ENCODE results near the gene FAM3B. TPM values are rescaled to one million over a fixed set of nuclear protein-coding genes. Genes with fewer than 3 reads are reported as not detected.

FAM3B gene
- total and polyA plus RNA-seq, 2 of the 4 experiments (the other 2 are of a cell fraction), result not detected

DNA sequence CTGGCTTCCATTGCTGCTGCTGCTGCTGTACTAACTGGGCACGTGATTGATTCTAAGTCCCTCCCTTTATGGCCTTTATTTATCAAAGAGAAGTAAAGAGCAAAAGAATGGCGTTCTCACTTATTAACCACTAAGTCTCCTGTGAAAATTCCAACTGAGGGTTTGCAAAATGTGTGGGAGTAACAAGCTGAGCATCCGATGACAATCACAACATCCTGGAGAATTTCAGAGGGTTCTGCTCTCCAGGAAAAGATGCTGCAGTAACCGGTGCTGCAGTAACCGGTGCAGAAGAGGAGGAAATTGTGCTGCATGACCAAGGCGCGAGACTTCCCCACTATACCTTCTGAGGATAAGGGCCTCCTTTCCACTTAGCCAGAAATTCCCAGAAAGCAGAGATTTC is 32.5 kb downstream of the FAM3B start:
- H2AFZ ChIP-seq (replicated peaks; ENCODE audit: low read length, poor library complexity), result no peak overlapping the region
- H4K8ac ChIP-seq (ENCODE audit: low read depth in 2 of 2, low read length in 2 of 2), result no peak overlapping the region
- ChIA-PET CTCF (no interaction called here), POLR2A (ENCODE audit: unreplicated experiment) (no interaction called here)
- H2BK5ac ChIP-seq (ENCODE audit: low read depth, low read length, poor library complexity, severe bottlenecking), result no peak overlapping the region
- no peak overlapping the region for H3K4me3 ChIP-seq (ENCODE audit: insufficient read depth, low read depth, low read length)
- TF ChIP-seq, protein P1, sequence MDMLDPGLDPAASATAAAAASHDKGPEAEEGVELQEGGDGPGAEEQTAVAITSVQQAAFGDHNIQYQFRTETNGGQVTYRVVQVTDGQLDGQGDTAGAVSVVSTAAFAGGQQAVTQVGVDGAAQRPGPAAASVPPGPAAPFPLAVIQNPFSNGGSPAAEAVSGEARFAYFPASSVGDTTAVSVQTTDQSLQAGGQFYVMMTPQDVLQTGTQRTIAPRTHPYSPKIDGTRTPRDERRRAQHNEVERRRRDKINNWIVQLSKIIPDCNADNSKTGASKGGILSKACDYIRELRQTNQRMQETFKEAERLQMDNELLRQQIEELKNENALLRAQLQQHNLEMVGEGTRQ (IDR thresholded peaks at IDR 0.05; ENCODE audit: low read depth, low read length), result no peak
- no peak for TF ChIP-seq MXI1 (IDR thresholded peaks at IDR 0.05; ENCODE audit: borderline replicate concordance, low read depth, low read length)
- TF ChIP-seq, protein P2, sequence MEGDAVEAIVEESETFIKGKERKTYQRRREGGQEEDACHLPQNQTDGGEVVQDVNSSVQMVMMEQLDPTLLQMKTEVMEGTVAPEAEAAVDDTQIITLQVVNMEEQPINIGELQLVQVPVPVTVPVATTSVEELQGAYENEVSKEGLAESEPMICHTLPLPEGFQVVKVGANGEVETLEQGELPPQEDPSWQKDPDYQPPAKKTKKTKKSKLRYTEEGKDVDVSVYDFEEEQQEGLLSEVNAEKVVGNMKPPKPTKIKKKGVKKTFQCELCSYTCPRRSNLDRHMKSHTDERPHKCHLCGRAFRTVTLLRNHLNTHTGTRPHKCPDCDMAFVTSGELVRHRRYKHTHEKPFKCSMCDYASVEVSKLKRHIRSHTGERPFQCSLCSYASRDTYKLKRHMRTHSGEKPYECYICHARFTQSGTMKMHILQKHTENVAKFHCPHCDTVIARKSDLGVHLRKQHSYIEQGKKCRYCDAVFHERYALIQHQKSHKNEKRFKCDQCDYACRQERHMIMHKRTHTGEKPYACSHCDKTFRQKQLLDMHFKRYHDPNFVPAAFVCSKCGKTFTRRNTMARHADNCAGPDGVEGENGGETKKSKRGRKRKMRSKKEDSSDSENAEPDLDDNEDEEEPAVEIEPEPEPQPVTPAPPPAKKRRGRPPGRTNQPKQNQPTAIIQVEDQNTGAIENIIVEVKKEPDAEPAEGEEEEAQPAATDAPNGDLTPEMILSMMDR (conservative IDR thresholded peaks at IDR 0.05; ENCODE audit: low read depth, low read length), result no peak
- no peak for TF ChIP-seq MAFK (IDR thresholded peaks at IDR 0.05; ENCODE audit: low read depth, low read length)
- no peak for TF ChIP-seq BHLHE40 (IDR thresholded peaks at IDR 0.05; ENCODE audit: low read depth, low read length)
- TF ChIP-seq MAZ (IDR thresholded peaks at IDR 0.05; ENCODE audit: borderline replicate concordance, low read depth, low read length), result no peak
- no peak for TF ChIP-seq RAD21 (IDR thresholded peaks at IDR 0.05; ENCODE audit: low read length)
- TF ChIP-seq CEBPB (IDR thresholded peaks at IDR 0.05; ENCODE audit: low read depth, low read length), result no peak
- TF ChIP-seq CHD1 (IDR thresholded peaks at IDR 0.05; ENCODE audit: low read depth, low read length), result no peak
- TF ChIP-seq RFX5 (IDR thresholded peaks at IDR 0.05; ENCODE audit: low read depth, low read length), result no peak
- no peak for TF ChIP-seq POLR2A (IDR thresholded peaks at IDR 0.05; ENCODE audit: low read depth, low read length)
- no peak for TF ChIP-seq RCOR1 (IDR thresholded peaks at IDR 0.05; ENCODE audit: insufficient replicate concordance, low read length)
- TF ChIP-seq, protein P3, sequence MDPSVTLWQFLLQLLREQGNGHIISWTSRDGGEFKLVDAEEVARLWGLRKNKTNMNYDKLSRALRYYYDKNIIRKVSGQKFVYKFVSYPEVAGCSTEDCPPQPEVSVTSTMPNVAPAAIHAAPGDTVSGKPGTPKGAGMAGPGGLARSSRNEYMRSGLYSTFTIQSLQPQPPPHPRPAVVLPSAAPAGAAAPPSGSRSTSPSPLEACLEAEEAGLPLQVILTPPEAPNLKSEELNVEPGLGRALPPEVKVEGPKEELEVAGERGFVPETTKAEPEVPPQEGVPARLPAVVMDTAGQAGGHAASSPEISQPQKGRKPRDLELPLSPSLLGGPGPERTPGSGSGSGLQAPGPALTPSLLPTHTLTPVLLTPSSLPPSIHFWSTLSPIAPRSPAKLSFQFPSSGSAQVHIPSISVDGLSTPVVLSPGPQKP (IDR thresholded peaks at IDR 0.05; ENCODE audit: borderline replicate concordance, low read depth, low read length), result no peak
- TF ChIP-seq SMC3 (IDR thresholded peaks at IDR 0.05; ENCODE audit: low read depth, low read length), result no peak
- no peak for TF ChIP-seq NFE2L2 (IDR thresholded peaks at IDR 0.05; ENCODE audit: low read depth, low read length)
- TF ChIP-seq FOS (IDR thresholded peaks at IDR 0.05; ENCODE audit: low read depth, low read length), result no peak
- dilution Hi-C loops (cut with HindIII; ENCODE audit: low sequenced_read_pairs, unreplicated experiment), result no loop called here
- H2AK9ac ChIP-seq (replicated peaks; ENCODE audit: low read depth, low read length, poor library complexity), result no peak overlapping the region
- in situ Hi-C loops (cut with MboI; ENCODE audit: low sequenced_read_pairs), result no loop called here
- no peaks in the 10 kb centered on the region for H3K4me1 ChIP-seq (ENCODE audit: control insufficient read depth, insufficient read depth, low read length)
- H3K36me3 ChIP-seq (ENCODE audit: control insufficient read depth, insufficient read depth, low read length), result no peaks in the 10 kb centered on the region
- H3K4me2 ChIP-seq (ENCODE audit: low read depth, low read length), result no peak overlapping the region
- H3K9ac ChIP-seq (ENCODE audit: low read depth, low read length), result no peak overlapping the region
- no peak overlapping the region for H2AK5ac ChIP-seq (ENCODE audit: low read depth, low read length)
- H3K27me3 ChIP-seq (ENCODE audit: control insufficient read depth, insufficient read depth, low read length), result peaks cover 17% of the 10 kb centered on the region
- no peak overlapping the region for H3K27ac ChIP-seq (ENCODE audit: insufficient read depth, low read length)
- no peaks in the 10 kb centered on the region for H3K79me1 ChIP-seq (ENCODE audit: low read depth in 1 of 2, low read length in 2 of 2)
- no peak overlapping the region for H3K23ac ChIP-seq (ENCODE audit: low read depth, low read length)
- no peak overlapping the region for H2BK20ac ChIP-seq (ENCODE audit: low read depth, low read length)
- H2BK120ac ChIP-seq (ENCODE audit: low read depth, low read length), result no peak overlapping the region
- no peak for DNase-seq
- WGBS, 2 experiments (ENCODE audit: extremely low coverage in 2 of 2, insufficient read length in 1 of 2), result 60% methylated on average over 1 of the region's 7 CpGs; no CpG with 5 or more reads in 1 of the 2 experiments
- H2BK15ac ChIP-seq (ENCODE audit: low read depth, low read length), result no peak overlapping the region
- H3K18ac ChIP-seq (ENCODE audit: low read depth, low read length), result no peak overlapping the region
- H3K4ac ChIP-seq (ENCODE audit: low read depth, low read length), result no peak overlapping the region
- no peaks in the 10 kb centered on the region for H4K20me1 ChIP-seq (ENCODE audit: insufficient read depth, low read length)
- no peaks in the 10 kb centered on the region for H3K9me1 ChIP-seq (ENCODE audit: insufficient read depth, low read length)
- no peak overlapping the region for H4K91ac ChIP-seq (ENCODE audit: insufficient read depth, low read depth, low read length)
- H4K5ac ChIP-seq (ENCODE audit: low read depth, low read length), result no peak overlapping the region
- no peak overlapping the region for H3K56ac ChIP-seq (ENCODE audit: extremely low read depth, insufficient read depth, low read length)
- no peaks in the 10 kb centered on the region for H3K9me3 ChIP-seq (ENCODE audit: control insufficient read depth, insufficient read depth, low read length)
- intact Hi-C loops (cut with micrococcal nuclease), result no loop called here
- H3K14ac ChIP-seq (replicated peaks; ENCODE audit: low read depth, low read length), result no peak overlapping the region
- BruUV-seq (replicated peaks), result no TSS peak
- ATAC-seq (ENCODE audit: low read depth), result no peak

All from IMR-90 (cell line).